ENCODE results near the gene ITPR3.

DNA sequence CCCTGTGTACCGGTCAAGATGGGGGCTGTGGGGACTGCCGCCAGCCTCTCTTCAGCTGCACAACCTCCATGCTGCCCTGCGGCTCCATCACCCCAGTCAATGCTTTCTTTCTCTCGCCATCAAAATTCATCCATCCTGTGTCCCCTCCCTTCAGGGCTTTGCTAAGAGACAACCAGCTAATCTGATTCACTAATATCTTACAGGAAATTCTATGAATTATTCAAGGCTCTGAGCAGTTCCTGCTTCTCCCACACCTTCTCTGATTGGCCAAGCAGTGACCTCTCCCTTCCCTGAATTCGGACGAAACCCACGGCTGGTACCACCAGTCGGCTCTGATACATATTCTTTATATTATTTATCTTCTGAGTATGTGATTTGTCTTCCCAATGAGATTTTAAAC lies 13.8 kb downstream of the ITPR3 start:
- TF ChIP-seq EZH2phosphoT487 (IDR thresholded peaks at IDR 0.05; ENCODE audit: borderline replicate concordance, low read depth, low read length) = no peak
- TF ChIP-seq, protein P1, sequence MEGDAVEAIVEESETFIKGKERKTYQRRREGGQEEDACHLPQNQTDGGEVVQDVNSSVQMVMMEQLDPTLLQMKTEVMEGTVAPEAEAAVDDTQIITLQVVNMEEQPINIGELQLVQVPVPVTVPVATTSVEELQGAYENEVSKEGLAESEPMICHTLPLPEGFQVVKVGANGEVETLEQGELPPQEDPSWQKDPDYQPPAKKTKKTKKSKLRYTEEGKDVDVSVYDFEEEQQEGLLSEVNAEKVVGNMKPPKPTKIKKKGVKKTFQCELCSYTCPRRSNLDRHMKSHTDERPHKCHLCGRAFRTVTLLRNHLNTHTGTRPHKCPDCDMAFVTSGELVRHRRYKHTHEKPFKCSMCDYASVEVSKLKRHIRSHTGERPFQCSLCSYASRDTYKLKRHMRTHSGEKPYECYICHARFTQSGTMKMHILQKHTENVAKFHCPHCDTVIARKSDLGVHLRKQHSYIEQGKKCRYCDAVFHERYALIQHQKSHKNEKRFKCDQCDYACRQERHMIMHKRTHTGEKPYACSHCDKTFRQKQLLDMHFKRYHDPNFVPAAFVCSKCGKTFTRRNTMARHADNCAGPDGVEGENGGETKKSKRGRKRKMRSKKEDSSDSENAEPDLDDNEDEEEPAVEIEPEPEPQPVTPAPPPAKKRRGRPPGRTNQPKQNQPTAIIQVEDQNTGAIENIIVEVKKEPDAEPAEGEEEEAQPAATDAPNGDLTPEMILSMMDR (conservative IDR thresholded peaks at IDR 0.05; ENCODE audit: low read length) = no peak
